Cardiac fibroblast (primary cell): Measurements from ENCODE around the gene FAM120B.

ENCODE experiments used
- DNase-seq, 2 donors: peaks; one replicate each; pipeline versions ENCODE4 v3.0.0 to v3.0.0-alpha.2; 2010; ENCODE audit warnings: low read depth in 2 of 2
- H3K4me3 ChIP-seq, 2 donors: replicated peaks in 1 of 2; 1 replicate in 1 of 2; 2 replicates in 1 of 2; pipeline ENCODE4 v1.5.1; 2011; ENCODE audit warnings: low read depth in 2 of 2, low read length in 2 of 2, mild to moderate bottlenecking in 2 of 2, moderate library complexity in 1 of 2
- CTCF ChIP-seq: IDR thresholded peaks from one replicate; pipeline ENCODE4 v1.5.1; 2011; ENCODE audit warnings: low read depth, mild to moderate bottlenecking, low read length, inconsistent platforms

FAM120B gene

GRCh38 chr6:170410241-170410640 is 103.7 kb downstream of the FAM120B start:
- no peak for DNase-seq
- H3K4me3 ChIP-seq = no peak overlapping the region
- TF ChIP-seq CTCF = no peak

GRCh38 chr6:170415318-170415717 is 108.8 kb downstream of the FAM120B start:
- TF ChIP-seq CTCF = no peak
- DNase-seq = no peak
- H3K4me3 ChIP-seq = no peak overlapping the region

- TF ChIP-seq CTCF = no peak
- no peak for DNase-seq
- H3K4me3 ChIP-seq = no peak overlapping the region
Measured at GRCh38 chr6:170416303-170416702, 109.7 kb downstream of the FAM120B start.

GRCh38 chr6:170416959-170417606 is 110.5 kb downstream of the FAM120B start:
- H3K4me3 ChIP-seq = no peak overlapping the region
- no peak for DNase-seq
- TF ChIP-seq CTCF = no peak

- no peak for DNase-seq
- no peak overlapping the region for H3K4me3 ChIP-seq
- no peak for TF ChIP-seq CTCF
Measured at GRCh38 chr6:170417881-170418280, 111.3 kb downstream of the FAM120B start.

- DNase-seq = no peak
- H3K4me3 ChIP-seq = no peak overlapping the region
- TF ChIP-seq CTCF = no peak
Measured at GRCh38 chr6:170420283-170420682, 113.7 kb downstream of the FAM120B start.
